GM10248 (cell line): ENCODE results near the gene RAPGEF3.

Experiments
- CTCF ChIA-PET: fragments of 300-600 bp; sonication (Branson Sonifier 250); formaldehyde crosslinking; extraction: SDS; loops from one replicate; lab custom pipeline; 2021; ENCODE audit warnings: antibody characterized with exemption; lab: Yijun Ruan, JAX
- POLR2A ChIA-PET: fragments of 350-650 bp; sonication (Branson Sonifier 250); formaldehyde crosslinking; extraction: SDS; loops from one replicate; lab custom pipeline; 2020; ENCODE audit warnings: antibody characterized with exemption; lab: Yijun Ruan, JAX
- DNase-seq: peaks from one replicate; pipeline ENCODE4 v3.0.0; 2012; ENCODE audit errors: extremely low spot score
- TF ChIP-seq, protein P1 (sequence below): IDR thresholded peaks from 2 replicates; pipeline ENCODE4 v1.5.1; 2012; ENCODE audit warnings: mild to moderate bottlenecking, low read depth; ENCODE audit errors: extremely low read depth, missing control alignments, control extremely low read depth

Gene RAPGEF3

DNA sequence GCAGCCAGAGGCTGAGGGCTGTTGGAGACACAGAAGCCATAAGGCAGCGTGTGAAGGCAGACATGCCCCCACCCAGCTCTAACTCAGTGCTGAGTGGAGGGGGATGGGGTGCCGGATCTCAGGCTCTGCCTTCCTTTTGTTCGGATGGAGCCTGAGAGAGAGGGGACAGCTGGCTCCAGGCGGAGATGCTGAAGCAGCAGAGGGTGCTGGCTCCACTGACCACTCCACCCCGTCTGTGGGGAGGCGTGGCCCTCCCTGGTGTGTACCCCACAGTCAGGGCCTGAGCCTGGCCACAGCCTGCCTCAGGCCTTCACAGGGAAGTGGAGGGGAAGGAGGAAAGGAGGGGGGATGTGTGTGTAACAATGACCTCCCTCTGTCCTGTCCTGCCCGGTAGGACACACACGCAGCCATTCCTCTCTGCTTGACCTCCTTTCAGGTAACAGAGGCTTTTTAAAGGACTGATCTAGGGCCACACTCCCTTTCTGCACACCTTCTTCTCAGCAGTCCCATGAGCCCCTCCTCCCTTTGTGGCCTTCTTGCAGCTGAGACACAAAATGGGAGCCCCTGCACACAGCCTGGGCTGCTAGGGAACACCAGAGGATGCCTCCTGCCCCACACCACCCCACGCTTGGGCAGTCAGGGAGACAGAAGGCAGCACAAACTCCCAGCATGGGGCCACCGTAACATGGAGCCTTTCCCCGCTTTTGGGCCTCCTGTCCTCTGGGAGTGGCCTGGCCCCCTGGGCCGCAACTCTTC, 23.8 kb downstream of the RAPGEF3 start:
- ChIA-PET CTCF (interaction anchor here (0.7 to 46.2 kb wide), 5 partner anchors 18 to 103 kb away, joined by 3 to 1524 read pairs (median 5); partner anchors contain the start of gene SLC48A1), POLR2A (no interaction called here)
- TF ChIP-seq, protein P1, sequence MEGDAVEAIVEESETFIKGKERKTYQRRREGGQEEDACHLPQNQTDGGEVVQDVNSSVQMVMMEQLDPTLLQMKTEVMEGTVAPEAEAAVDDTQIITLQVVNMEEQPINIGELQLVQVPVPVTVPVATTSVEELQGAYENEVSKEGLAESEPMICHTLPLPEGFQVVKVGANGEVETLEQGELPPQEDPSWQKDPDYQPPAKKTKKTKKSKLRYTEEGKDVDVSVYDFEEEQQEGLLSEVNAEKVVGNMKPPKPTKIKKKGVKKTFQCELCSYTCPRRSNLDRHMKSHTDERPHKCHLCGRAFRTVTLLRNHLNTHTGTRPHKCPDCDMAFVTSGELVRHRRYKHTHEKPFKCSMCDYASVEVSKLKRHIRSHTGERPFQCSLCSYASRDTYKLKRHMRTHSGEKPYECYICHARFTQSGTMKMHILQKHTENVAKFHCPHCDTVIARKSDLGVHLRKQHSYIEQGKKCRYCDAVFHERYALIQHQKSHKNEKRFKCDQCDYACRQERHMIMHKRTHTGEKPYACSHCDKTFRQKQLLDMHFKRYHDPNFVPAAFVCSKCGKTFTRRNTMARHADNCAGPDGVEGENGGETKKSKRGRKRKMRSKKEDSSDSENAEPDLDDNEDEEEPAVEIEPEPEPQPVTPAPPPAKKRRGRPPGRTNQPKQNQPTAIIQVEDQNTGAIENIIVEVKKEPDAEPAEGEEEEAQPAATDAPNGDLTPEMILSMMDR, result no peak

DNA sequence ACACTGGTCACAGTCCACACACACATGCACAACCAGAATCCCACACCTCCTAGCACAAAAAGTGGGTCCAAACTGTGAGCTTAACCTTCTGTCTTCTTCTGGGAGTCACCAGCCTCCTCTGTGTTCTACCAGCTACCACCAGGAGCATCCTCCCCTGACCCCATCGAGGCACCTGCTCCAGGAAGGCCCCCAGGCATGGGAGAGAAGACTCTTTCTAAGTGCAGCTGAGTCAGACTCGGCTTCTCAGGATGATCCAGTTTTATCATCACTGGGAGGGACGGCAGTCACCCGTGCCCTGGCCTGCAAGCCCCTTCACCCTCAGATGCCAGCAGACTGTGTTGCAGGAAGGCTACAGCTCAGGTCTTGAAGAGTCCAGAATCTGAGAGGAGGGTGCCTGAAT, 25.5 kb downstream of the RAPGEF3 start:
- ChIA-PET POLR2A (interaction anchor here (0.8 kb wide), 1 partner anchor 26 kb away, joined by 3 read pairs; no protein-coding TSS in a partner anchor), CTCF (interaction anchor here (1.0 to 46.2 kb wide), 9 partner anchors 9 to 105 kb away, joined by 3 to 1524 read pairs (median 5); partner anchors contain the start of gene SLC48A1)
- TF ChIP-seq, protein P1, result no peak
- no peak for DNase-seq

More for the DNA sequence above, 23.8 kb downstream of the RAPGEF3 start:
- no peak for DNase-seq

DNA sequence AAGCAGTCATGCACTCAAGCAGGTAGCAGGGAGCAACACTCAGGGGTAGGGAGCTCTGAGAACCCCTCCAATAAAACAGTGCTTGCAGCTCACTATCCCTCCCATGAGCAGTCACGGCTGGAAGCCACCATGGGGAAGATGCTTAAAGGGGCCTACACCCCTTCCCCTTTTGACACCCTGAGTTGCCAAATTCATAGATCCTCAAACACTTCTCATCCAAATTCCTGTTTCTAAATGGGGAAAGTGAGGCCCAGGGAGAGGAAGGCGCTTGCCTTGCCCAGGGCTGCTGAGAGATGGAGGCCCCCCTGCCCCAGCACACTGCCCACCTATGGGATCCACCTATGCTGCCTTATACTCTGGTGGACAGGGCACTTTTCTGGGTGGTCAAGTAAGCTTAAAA, 26.2 kb downstream of the RAPGEF3 start:
- TF ChIP-seq, protein P1, result no peak
- CTCF ChIA-PET, result interaction anchor here (1.0 to 46.2 kb wide), 6 partner anchors 10 to 105 kb away, joined by 3 to 1524 read pairs (median 72); partner anchors contain the start of gene SLC48A1
- DNase-seq, result no peak
- POLR2A ChIA-PET, result no interaction called here

- ChIA-PET POLR2A (no interaction called here), CTCF (interaction anchor here (1.0 to 46.2 kb wide), 5 partner anchors 11 to 106 kb away, joined by 4 to 1524 read pairs (median 125); partner anchors contain the start of gene SLC48A1)
- DNase-seq, result no peak
- TF ChIP-seq, protein P1, result no peak
Observed at GRCh38 chr12:47731723-47732122, 27.0 kb downstream of the RAPGEF3 start.

DNA sequence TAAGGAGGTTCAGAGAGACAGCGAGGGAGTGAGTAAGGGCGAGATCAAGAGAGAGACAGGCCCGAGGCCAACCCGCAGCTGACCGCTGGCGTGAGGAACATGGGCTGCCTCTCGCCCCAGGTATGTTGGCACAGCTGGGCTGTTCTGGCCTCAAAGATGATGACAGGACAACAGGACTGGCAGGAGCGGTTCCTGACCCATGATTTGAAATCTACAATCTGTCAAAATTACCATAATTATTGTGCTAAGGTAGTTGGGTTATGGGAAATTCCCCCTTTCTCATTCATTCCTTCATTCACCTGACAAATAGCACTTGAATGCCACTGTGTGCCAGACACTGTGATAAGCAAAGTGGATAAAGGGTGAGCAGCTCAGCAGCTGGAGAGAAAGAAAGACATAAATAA, 28.3 kb downstream of the RAPGEF3 start:
- ChIA-PET POLR2A (no interaction called here), CTCF (interaction anchor here (1.5 to 46.2 kb wide), 4 partner anchors 12 to 107 kb away, joined by 4 to 1524 read pairs (median 175); partner anchors contain the start of gene SLC48A1)
- TF ChIP-seq, protein P1, result no peak
- DNase-seq, result no peak

DNA sequence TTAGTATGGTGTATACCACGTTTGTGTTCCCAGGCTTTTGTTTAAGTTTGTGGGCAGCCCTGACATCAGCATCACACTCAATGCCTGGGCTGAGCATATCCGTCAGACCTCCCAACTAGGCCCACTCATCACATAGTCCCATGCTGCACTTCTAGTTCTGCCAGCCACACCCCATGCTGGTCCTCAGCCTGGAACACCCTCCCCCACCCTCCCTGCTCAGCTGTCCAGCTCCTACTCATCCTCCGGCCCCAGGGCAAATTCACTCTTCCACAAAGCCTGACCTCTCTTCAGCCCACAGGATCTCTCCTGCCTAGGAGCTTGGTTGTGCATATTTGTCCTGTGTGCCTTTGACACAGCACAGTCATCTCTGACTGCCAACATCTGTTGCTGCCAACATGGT, 29.4 kb downstream of the RAPGEF3 start:
- POLR2A ChIA-PET, result interaction anchor here (0.7 kb wide), 1 partner anchor 13 kb away, joined by 4 read pairs; no protein-coding TSS in a partner anchor
- TF ChIP-seq, protein P1, result no peak
- CTCF ChIA-PET, result interaction anchor here (11.5 to 46.2 kb wide), 3 partner anchors 13 to 53 kb away, joined by 125 to 1524 read pairs (median 225); partner anchors contain the start of gene SLC48A1
- DNase-seq, result no peak
